DND-41 (cell line): ENCODE results near the gene PLAGL2.

Experiments
- ATAC-seq: fragments of 200-7000 bp; cut with Tn5 transposase; 3 replicates; pipeline ENCODE4 v1.9.1; 2021; ENCODE audit warnings: low read depth; ENCODE audit not compliant: insufficient read depth
- DNase-seq: peaks from one replicate; pipeline ENCODE4 v3.0.0-alpha.2; 2020
- H2AFZ ChIP-seq: 2 replicates; pipeline ENCODE4 v1.6.0; 2012; ENCODE audit warnings: low read depth, low read length
- H3K27ac ChIP-seq: 2 replicates; pipeline ENCODE4 v1.5.1; 2012; ENCODE audit warnings: low read length, inconsistent platforms
- H3K27me3 ChIP-seq: fragments of 200-600 bp; sonication (generic); 2 replicates; pipeline ENCODE4 v1.6.0; 2012; ENCODE audit warnings: low read length, mild to moderate bottlenecking, inconsistent platforms; ENCODE audit not compliant: insufficient read depth, poor library complexity
- H3K36me3 ChIP-seq: 2 replicates; pipeline ENCODE4 v1.5.1; 2012; ENCODE audit warnings: low read length, inconsistent platforms; ENCODE audit not compliant: insufficient read depth
- H3K4me1 ChIP-seq: 2 replicates; pipeline ENCODE4 v1.5.1; 2012; ENCODE audit warnings: mild to moderate bottlenecking, low read length; ENCODE audit not compliant: insufficient read depth
- H3K4me2 ChIP-seq: 2 replicates; pipeline ENCODE4 v1.6.0; 2012; ENCODE audit warnings: mild to moderate bottlenecking, moderate library complexity, low read length, inconsistent platforms; ENCODE audit not compliant: insufficient read depth
- H3K4me3 ChIP-seq, 2 experiments: fragments of 200-600 bp in 1 of 2; shearing (Covaris generic) in 1 of 2; 2 replicates each; pipeline ENCODE4 v1.5.1; 2012 to 2016; ENCODE audit warnings: inconsistent platforms in 2 of 2, low read length in 2 of 2, mild to moderate bottlenecking in 2 of 2, low read depth in 1 of 2, moderate library complexity in 1 of 2
- H3K79me2 ChIP-seq: 2 replicates; pipeline ENCODE4 v1.6.0; 2012; ENCODE audit warnings: low read length, inconsistent platforms; ENCODE audit not compliant: insufficient read depth
- H3K9ac ChIP-seq: 2 replicates; pipeline ENCODE4 v1.6.0; 2012; ENCODE audit warnings: low read depth, mild to moderate bottlenecking, inconsistent platforms, low read length, moderate library complexity
- H3K9me3 ChIP-seq: 2 replicates; pipeline ENCODE4 v1.5.1; 2012; ENCODE audit warnings: low read length, moderate library complexity, mild to moderate bottlenecking, inconsistent platforms; ENCODE audit not compliant: insufficient read depth, severe bottlenecking
- H4K20me1 ChIP-seq: 2 replicates; pipeline ENCODE4 v1.6.0; 2012; ENCODE audit warnings: low read length; ENCODE audit not compliant: insufficient read depth
- CTCF ChIP-seq: IDR thresholded peaks from 2 replicates; pipeline ENCODE4 v1.5.1; 2012; ENCODE audit warnings: borderline replicate concordance, low read length, moderate library complexity, mild to moderate bottlenecking; ENCODE audit not compliant: poor library complexity, severe bottlenecking; ENCODE audit errors: extremely low read depth
- EZH2 ChIP-seq: IDR thresholded peaks from 3 replicates; pipeline ENCODE4 v1.6.1; 2012; ENCODE audit warnings: borderline replicate concordance, low read depth, mild to moderate bottlenecking, moderate library complexity, low read length, inconsistent platforms; ENCODE audit not compliant: severe bottlenecking

PLAGL2 gene

GRCh38 chr20:32207626-32208498, at the start of gene PLAGL2, which contains the start of gene POFUT1:
Gene PLAGL2 (minus strand): TSS chr20:32207743. CDS start chr20:32202178, 5,565 bp downstream.
Gene POFUT1 (plus strand): TSS chr20:32207880. CDS start chr20:32207942, 62 bp downstream.
- Histone ChIP-seq H3K4me1 (peaks cover 63% of the 10 kb centered on the region), H3K36me3 (peaks cover 59% of the 10 kb centered on the region)

GRCh38 chr20:32252189-32252588, 44.6 kb upstream of the PLAGL2 start:
- no peak overlapping the region for H2AFZ ChIP-seq
- no peaks in the 10 kb centered on the region for H3K9me3 ChIP-seq
- H3K9ac ChIP-seq, result no peak overlapping the region
- DNase-seq, result no peak
- H3K79me2 ChIP-seq, result no peaks in the 10 kb centered on the region
- no peak overlapping the region for H3K4me2 ChIP-seq
- ATAC-seq, result peak; percentile 53; the same call in 1 of the 3 replicates
- H3K27me3 ChIP-seq, result no peaks in the 10 kb centered on the region
- no peak overlapping the region for H3K4me3 ChIP-seq
- no peaks in the 10 kb centered on the region; the same call in 1 of the 2 replicates for H3K4me1 ChIP-seq
- no peaks in the 10 kb centered on the region for H4K20me1 ChIP-seq
- no peak for TF ChIP-seq CTCF
- no peaks in the 10 kb centered on the region for H3K36me3 ChIP-seq
- no peak overlapping the region for H3K27ac ChIP-seq

More at GRCh38 chr20:32207626-32208498, at the start of gene PLAGL2, which contains the start of gene POFUT1:
- H2AFZ ChIP-seq, result peak within 1 kb of the TSS; percentile 99
- H3K4me3 ChIP-seq, result peak within 1 kb of the TSS; percentile 97
- H4K20me1 ChIP-seq, result peaks cover 37% of the 10 kb centered on the region
- TF ChIP-seq CTCF (peak; percentile 38), EZH2 (no peak)
- no peaks in the 10 kb centered on the region for H3K9me3 ChIP-seq
- H3K79me2 ChIP-seq, result peaks cover 90% of the 10 kb centered on the region
- no peaks in the 10 kb centered on the region for H3K27me3 ChIP-seq
- peak within 1 kb of the TSS; percentile 87 for H3K27ac ChIP-seq
- H3K9ac ChIP-seq, result peak within 1 kb of the TSS; percentile 94
- H3K4me2 ChIP-seq, result peak within 1 kb of the TSS; percentile 85
- DNase-seq (peak; percentile 93), ATAC-seq (peak; percentile 98)

- H3K4me2 ChIP-seq, result no peak overlapping the region
- no peaks in the 10 kb centered on the region for H3K27me3 ChIP-seq
- no peak for TF ChIP-seq EZH2
- TF ChIP-seq CTCF, result no peak
- no peak overlapping the region for H2AFZ ChIP-seq
- no peak overlapping the region for H3K27ac ChIP-seq
- H3K79me2 ChIP-seq, result no peaks in the 10 kb centered on the region
- H3K4me1 ChIP-seq, result no peaks in the 10 kb centered on the region; the same call in 1 of the 2 replicates
- no peaks in the 10 kb centered on the region for H4K20me1 ChIP-seq
- no peak overlapping the region for H3K9ac ChIP-seq
- ATAC-seq (no peak), DNase-seq (no peak)
- H3K36me3 ChIP-seq, result no peaks in the 10 kb centered on the region
- H3K9me3 ChIP-seq, result no peaks in the 10 kb centered on the region
- H3K4me3 ChIP-seq, result no peak overlapping the region
Observed at GRCh38 chr20:32251470-32251869, 43.9 kb upstream of the PLAGL2 start.
